Dedifferentiated amniotic fluid mesenchymal stem cell (primary cell): ENCODE data around the gene MERTK.

Experiments used
- DNase-seq: peaks from one replicate; pipeline ENCODE4 v3.0.0-alpha.2; 2016; ENCODE audit errors: extremely low spot score

MERTK gene

GRCh38 chr2:111977240-111977639 is 78.8 kb downstream of the MERTK start:
- DNase-seq, result no peak

- DNase-seq, result no peak
Observed at GRCh38 chr2:111978452-111979170, 80.2 kb downstream of the MERTK start.

- DNase-seq, result no peak
Observed at GRCh38 chr2:111981666-111982065, 83.3 kb downstream of the MERTK start.

- no peak for DNase-seq
Observed at GRCh38 chr2:111982822-111983221, 84.4 kb downstream of the MERTK start.

- no peak for DNase-seq
Observed at GRCh38 chr2:111983478-111984212, 85.2 kb downstream of the MERTK start.

GRCh38 chr2:111984213-111984604 is 85.8 kb downstream of the MERTK start:
- DNase-seq, result no peak

GRCh38 chr2:111985514-111985913 is 87.1 kb downstream of the MERTK start:
- DNase-seq, result no peak

- no peak for DNase-seq
Observed at GRCh38 chr2:111986116-111986900, 87.9 kb downstream of the MERTK start.

- no peak for DNase-seq
Observed at GRCh38 chr2:111990375-111990774, 92.0 kb downstream of the MERTK start.

- DNase-seq, result no peak
Observed at GRCh38 chr2:111990856-111991255, 92.4 kb downstream of the MERTK start.

GRCh38 chr2:111994042-111994441 is 95.6 kb downstream of the MERTK start:
- no peak for DNase-seq

- DNase-seq, result no peak
Observed at GRCh38 chr2:111995148-111995547, 96.7 kb downstream of the MERTK start.

GRCh38 chr2:111999809-112000208 is 101.4 kb downstream of the MERTK start:
- DNase-seq, result no peak

- no peak for DNase-seq
Observed at GRCh38 chr2:112000399-112001135, 102.2 kb downstream of the MERTK start.

GRCh38 chr2:112001136-112001715 is 102.8 kb downstream of the MERTK start:
- DNase-seq, result no peak

- DNase-seq, result no peak
Observed at GRCh38 chr2:112001942-112002341, 103.5 kb downstream of the MERTK start.

GRCh38 chr2:112003576-112004252 is 105.3 kb downstream of the MERTK start:
- DNase-seq, result no peak

GRCh38 chr2:112004253-112004645 is 105.8 kb downstream of the MERTK start:
- no peak for DNase-seq

GRCh38 chr2:112005406-112006075 is 107.1 kb downstream of the MERTK start:
- no peak for DNase-seq

GRCh38 chr2:112006076-112006410 is 107.6 kb downstream of the MERTK start:
- DNase-seq, result no peak

- DNase-seq, result no peak
Observed at GRCh38 chr2:112007493-112007892, 109.1 kb downstream of the MERTK start.
